GOT3 (cell line): ENCODE results near the gene MYO1G.
"Not testable (repeated sequence)": the region's sequence is repeated elsewhere in the genome, so short reads cannot be mapped to it uniquely, and the experiment has no call there.

Experiments used
- DNase-seq: peaks from one replicate; lab custom pipeline; 2025; ENCODE audit warnings: mixed read lengths; lab: John Stamatoyannopoulos, UW

Gene MYO1G

DNA sequence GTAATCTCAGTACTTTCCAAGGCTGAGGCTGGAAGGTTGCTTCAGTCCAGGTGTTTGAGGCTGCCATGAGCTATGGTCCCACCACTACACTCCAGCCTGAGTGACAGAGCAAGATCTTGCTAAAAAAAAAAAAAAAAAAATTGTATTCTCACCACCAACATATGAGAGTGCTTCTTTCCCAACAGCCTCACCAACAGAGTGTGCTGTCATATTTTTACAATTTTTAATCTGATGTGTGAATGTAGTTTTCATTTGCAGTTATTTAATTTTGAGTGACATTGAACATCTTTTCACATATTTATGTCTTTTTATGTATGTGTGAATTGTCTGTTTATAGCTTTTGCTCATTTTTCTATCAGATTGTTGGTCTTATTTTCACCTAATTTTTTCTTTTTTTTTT is 35.2 kb downstream of the MYO1G start:
- no peak for DNase-seq

DNA sequence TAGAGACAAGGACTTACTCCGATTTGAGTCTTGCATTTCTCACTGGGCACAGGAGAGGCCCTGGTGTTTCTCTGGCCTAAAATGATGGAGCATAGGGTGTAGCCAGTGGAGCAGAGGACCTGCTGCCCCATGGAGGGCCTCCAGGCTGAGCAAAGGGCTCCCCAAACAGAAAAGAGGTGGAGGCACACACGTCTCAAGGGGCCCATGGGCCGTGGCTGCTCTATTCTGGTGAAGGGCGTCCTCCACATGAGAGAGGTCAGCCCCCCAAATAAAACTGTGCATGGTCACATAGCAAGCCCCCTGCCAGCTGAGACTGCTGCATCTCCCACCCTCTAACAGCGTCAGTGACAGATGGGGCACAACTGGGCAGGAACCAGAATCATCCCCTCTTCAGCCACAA is 41.4 kb downstream of the MYO1G start:
- no peak for DNase-seq

GRCh38 chr7:44936322-44936721 is 42.5 kb downstream of the MYO1G start:
- no peak for DNase-seq

- no peak for DNase-seq
Measured at GRCh38 chr7:44935583-44935982, 43.2 kb downstream of the MYO1G start.

DNA sequence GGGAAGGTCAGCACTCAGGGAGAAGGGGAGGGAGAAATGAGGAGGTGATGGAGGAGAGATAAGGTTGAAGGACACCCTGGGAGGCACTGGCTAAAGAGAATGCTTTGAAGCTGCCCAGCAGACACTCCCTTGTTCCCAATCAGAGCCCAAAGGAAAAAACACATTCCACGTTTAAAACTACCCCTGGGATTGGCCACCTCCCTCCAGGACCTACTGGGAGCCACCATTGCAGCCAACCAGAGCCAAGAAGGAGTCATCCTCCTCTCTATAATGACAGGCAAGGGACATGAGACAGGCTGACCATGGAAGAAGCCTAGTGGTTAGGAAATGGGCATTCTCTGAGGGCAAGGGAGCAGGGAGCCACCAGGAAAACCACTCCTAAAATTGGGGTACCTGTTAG is 43.8 kb downstream of the MYO1G start:
- no peak for DNase-seq

GRCh38 chr7:44934510-44934909 is 44.3 kb downstream of the MYO1G start:
- not testable (repeated sequence) for DNase-seq

DNA sequence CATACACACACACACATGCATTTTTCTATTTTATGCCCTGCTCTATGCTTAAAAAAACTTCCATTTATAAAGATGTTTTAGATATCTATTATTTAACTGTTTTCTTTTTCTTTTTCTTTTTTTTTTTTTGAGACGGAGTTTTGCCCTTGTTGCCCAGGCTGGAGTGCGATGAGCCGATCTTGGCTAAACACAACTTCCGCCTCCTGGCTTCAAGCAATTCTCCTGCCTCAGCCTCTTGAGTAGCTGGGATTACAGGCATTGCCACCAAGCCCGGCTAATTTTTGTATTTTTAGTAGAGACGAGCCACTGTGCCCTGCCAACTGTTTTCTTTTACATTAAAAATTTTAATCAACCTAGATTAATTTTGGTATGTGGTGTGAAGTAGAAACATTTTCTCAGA is 47.9 kb downstream of the MYO1G start:
- DNase-seq, result no peak

- no peak for DNase-seq
Measured at GRCh38 chr7:44922351-44922694, 56.5 kb downstream of the MYO1G start.

- DNase-seq, result peak; percentile 67
Measured at GRCh38 chr7:44921607-44922350, 57.0 kb downstream of the MYO1G start.

GRCh38 chr7:44920119-44920518 is 58.7 kb downstream of the MYO1G start:
- no peak for DNase-seq

DNA sequence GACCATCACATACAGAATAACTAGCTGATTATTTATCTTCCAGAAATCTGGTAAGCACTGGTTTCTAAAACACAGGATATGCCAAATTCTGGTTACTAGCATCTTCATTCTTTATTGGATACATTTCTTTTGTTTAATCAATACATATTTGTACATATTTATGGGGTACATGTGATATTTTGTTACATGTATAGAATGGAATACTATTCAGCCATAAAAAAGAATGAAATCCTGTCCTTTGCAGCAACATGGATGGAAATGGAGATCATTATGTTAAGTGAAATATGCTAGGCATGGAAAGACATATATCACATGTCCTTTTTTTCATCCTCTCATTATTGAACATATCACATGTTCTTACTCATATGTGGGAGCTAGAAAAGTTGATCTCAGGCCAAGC is 60.8 kb downstream of the MYO1G start:
- no peak for DNase-seq

DNA sequence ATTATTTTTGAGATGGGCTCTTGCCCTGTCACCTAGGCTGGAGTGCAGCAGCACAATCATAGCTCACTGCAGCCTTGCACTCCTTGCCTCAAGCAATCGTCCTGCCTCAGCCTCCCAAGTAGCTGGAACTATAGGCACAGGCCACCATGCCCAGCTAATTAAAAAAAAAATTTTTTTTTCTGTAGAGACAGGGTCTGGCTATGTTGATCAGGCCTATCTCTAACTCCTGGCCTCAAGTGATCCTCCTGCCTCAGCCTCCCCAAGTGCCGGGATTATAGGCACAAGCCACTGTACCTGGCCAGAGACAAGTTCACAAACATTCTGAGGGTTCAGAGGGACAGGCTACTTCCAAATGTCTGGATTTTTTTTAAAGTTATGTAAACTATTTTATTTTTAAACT is 61.4 kb downstream of the MYO1G start:
- no peak for DNase-seq

- no peak for DNase-seq
Measured at GRCh38 chr7:44914992-44915607, 63.7 kb downstream of the MYO1G start.

- DNase-seq, result no peak
Measured at GRCh38 chr7:44912775-44913347, 66.0 kb downstream of the MYO1G start.
